GM23248 (cell line): ENCODE results near the gene TNK1. TPM values are rescaled to one million over a fixed set of nuclear protein-coding genes. Genes with fewer than 3 reads are reported as not detected.

Experiments
- DNase-seq: peaks from one replicate; pipeline ENCODE4 v3.0.0-alpha.2; 2015
- H2AFZ ChIP-seq: fragments of 200-600 bp; sonication (generic); 2 replicates; pipeline ENCODE4 v1.6.1; 2016; ENCODE audit warnings: antibody characterized with exemption
- H3F3A ChIP-seq: fragments of 200-600 bp; sonication (generic); 2 replicates; pipeline ENCODE4 v1.6.1; 2016; ENCODE audit warnings: mild to moderate bottlenecking, antibody characterized with exemption, mixed run types; ENCODE audit not compliant: insufficient read depth
- H3K27ac ChIP-seq: fragments of 200-600 bp; sonication (generic); 2 replicates; pipeline ENCODE4 v1.5.1; 2016; ENCODE audit warnings: mild to moderate bottlenecking
- H3K27me3 ChIP-seq: fragments of 200-600 bp; sonication (generic); replicated peaks from 2 replicates; pipeline ENCODE4 v1.6.1; 2016; ENCODE audit warnings: mild to moderate bottlenecking; ENCODE audit not compliant: insufficient read depth
- H3K36me3 ChIP-seq: fragments of 200-600 bp; sonication (generic); 2 replicates; pipeline ENCODE4 v1.6.1; 2016; ENCODE audit warnings: low read depth, mild to moderate bottlenecking
- H3K4me1 ChIP-seq: fragments of 200-600 bp; sonication (generic); 2 replicates; pipeline ENCODE4 v1.6.1; 2016; ENCODE audit warnings: mild to moderate bottlenecking; ENCODE audit not compliant: insufficient read depth
- H3K4me2 ChIP-seq: fragments of 200-600 bp; sonication (generic); one replicate; pipeline ENCODE4 v1.6.1; 2016; ENCODE audit warnings: mild to moderate bottlenecking; ENCODE audit not compliant: unreplicated experiment
- H3K4me3 ChIP-seq: fragments of 200-600 bp; sonication (generic); 2 replicates; pipeline ENCODE4 v1.5.1; 2016; ENCODE audit warnings: mild to moderate bottlenecking
- H3K79me2 ChIP-seq: fragments of 200-600 bp; sonication (generic); 2 replicates; pipeline ENCODE4 v1.6.1; 2016; ENCODE audit warnings: mild to moderate bottlenecking; ENCODE audit not compliant: insufficient read depth
- H3K9ac ChIP-seq: fragments of 200-600 bp; sonication (generic); 2 replicates; pipeline ENCODE4 v1.6.1; 2016; ENCODE audit warnings: mild to moderate bottlenecking
- H3K9me2 ChIP-seq: fragments of 200-600 bp; sonication (generic); 2 replicates; pipeline ENCODE4 v1.6.1; 2016; ENCODE audit warnings: mixed run types, mild to moderate bottlenecking, moderate library complexity; ENCODE audit not compliant: insufficient read depth
- H3K9me3 ChIP-seq: fragments of 200-600 bp; sonication (generic); one replicate; pipeline ENCODE4 v1.6.1; 2017; ENCODE audit warnings: low read depth
- H4K20me1 ChIP-seq: fragments of 200-600 bp; sonication (generic); 2 replicates; pipeline ENCODE4 v1.6.0; 2016; ENCODE audit not compliant: insufficient read depth
- EZH2 ChIP-seq: fragments of 200-600 bp; sonication (generic); IDR thresholded peaks from 2 replicates; pipeline ENCODE4 v1.6.1; 2018; ENCODE audit warnings: antibody characterized with exemption, mild to moderate bottlenecking; ENCODE audit not compliant: insufficient read depth, poor library complexity, severe bottlenecking
- EZH2phosphoT487 ChIP-seq: fragments of 200-600 bp; sonication (generic); IDR thresholded peaks from 2 replicates; pipeline ENCODE4 v1.6.1; 2018; ENCODE audit warnings: antibody characterized with exemption, moderate library complexity, mild to moderate bottlenecking, low read depth; ENCODE audit not compliant: insufficient read depth
- WGBS, 2 experiments: methylation state at CpG; one replicate each; pipeline ENCODE4 v1.1.6; 2015 to 2017; ENCODE audit warnings: low lambda C conversion rate in 2 of 2, low coverage in 1 of 2; ENCODE audit errors: missing lambda C conversion rate in 2 of 2; 5-methylcytosine and 5-hydroxymethylcytosine counted together
- in situ Hi-C: fragments of 300-500 bp; cut with MboI; formaldehyde crosslinking; loops from 2 replicates; pipeline ENCODE4 v1.15.0; 2020
- polyA plus RNA-seq: library from polyadenylated mRNA; unstranded; fragments of >200 nt; fragmentation: Nextera tagmentation; extraction: Ambion mirVana; gene quantifications from 2 replicates; pipeline ENCODE4 v1.2.1, GENCODE V29; 2016
- total RNA-seq: library from RNA; depleted of rRNA; stranded (reverse); fragments of >200 nt; shearing (Covaris generic); gene quantifications from 2 replicates; pipeline ENCODE4 v1.2.3, GENCODE V29; 2014

TNK1 gene
- total and polyA plus RNA-seq, 2 experiments from 2014 or later, result 0.43 to 1.2 TPM

DNA sequence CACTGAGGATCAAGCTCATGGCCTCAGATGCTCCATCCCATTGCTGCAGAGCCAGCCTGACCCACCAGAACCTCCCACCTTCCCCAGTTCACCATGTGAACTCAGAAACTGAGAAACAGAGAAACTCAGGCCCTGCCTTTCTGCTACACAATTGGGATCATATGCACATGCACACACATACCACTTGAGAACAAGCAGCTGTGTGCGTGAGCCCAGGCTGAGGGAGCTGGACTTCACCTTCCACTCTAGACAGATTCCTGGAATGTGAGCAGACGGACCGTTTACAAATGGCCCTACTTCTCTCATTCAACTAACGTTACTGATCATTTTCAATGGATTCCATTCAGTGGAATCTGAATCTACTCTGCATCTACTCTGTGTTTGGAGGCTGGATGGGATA is 42.8 kb downstream of the TNK1 start:
- no peaks in the 10 kb centered on the region for H4K20me1 ChIP-seq
- H2AFZ ChIP-seq, result no peak overlapping the region
- in situ Hi-C loops, result no loop called here
- no peaks in the 10 kb centered on the region for H3K9me3 ChIP-seq
- H3K4me3 ChIP-seq, result no peak overlapping the region
- no peaks in the 10 kb centered on the region for H3K4me1 ChIP-seq
- no peaks in the 10 kb centered on the region for H3K36me3 ChIP-seq
- H3K9me2 ChIP-seq, result no peaks in the 10 kb centered on the region
- H3K27ac ChIP-seq, result no peak overlapping the region
- DNase-seq, result no peak
- no peaks in the 10 kb centered on the region for H3F3A ChIP-seq
- H3K9ac ChIP-seq, result no peak overlapping the region
- no peaks in the 10 kb centered on the region for H3K27me3 ChIP-seq
- no peaks in the 10 kb centered on the region for H3K79me2 ChIP-seq
- TF ChIP-seq EZH2 (no peak), EZH2phosphoT487 (no peak)
- 78 to 79% methylated on average over 4 of the region's 4 CpGs for WGBS, 2 experiments
- H3K4me2 ChIP-seq, result no peak overlapping the region

DNA sequence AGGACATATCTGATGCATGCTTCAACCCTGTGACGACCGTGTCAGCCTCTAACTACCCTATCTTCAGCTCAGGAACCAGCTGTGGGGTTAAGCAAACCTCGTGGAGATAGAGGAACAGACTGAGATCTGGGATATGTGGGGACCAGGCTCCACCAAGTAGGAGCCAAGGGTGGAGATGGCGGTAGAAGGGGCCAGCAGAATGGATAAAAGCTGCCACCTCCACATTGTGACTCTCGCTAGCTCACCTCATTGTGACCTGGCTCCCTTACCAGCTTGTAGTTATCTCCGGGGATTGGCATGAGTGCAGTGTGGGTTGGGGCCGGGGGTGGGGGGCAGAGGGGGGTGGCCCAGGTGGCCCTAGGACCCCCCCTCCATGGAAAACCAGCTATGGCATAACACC is 44.4 kb downstream of the TNK1 start, which contains the start of gene SPEM2:
Gene SPEM2, plus strand, starts transcription at position 301 of the 400 bp plus-strand sequence. Its CDS starts 73 bp downstream, at position 374.
- Histone ChIP-seq H2AFZ (no peak within 1 kb of the TSS), H4K20me1 (no peaks in the 10 kb centered on the region), H3K36me3 (no peaks in the 10 kb centered on the region), H3K79me2 (no peaks in the 10 kb centered on the region), H3F3A (no peaks in the 10 kb centered on the region), H3K9ac (no peak within 1 kb of the TSS), H3K4me2 (no peak within 1 kb of the TSS), H3K9me3 (no peaks in the 10 kb centered on the region), H3K4me1 (no peaks in the 10 kb centered on the region), H3K4me3 (no peak within 1 kb of the TSS), H3K27me3 (no peaks in the 10 kb centered on the region), H3K9me2 (no peaks in the 10 kb centered on the region), H3K27ac (no peak within 1 kb of the TSS)
- TF ChIP-seq EZH2, result no peak
- no peak for TF ChIP-seq EZH2phosphoT487
- in situ Hi-C loops, result no loop called here
- DNase-seq, result no peak
- WGBS, 2 experiments, result 76 to 77% methylated on average over 7 of the region's 7 CpGs

DNA sequence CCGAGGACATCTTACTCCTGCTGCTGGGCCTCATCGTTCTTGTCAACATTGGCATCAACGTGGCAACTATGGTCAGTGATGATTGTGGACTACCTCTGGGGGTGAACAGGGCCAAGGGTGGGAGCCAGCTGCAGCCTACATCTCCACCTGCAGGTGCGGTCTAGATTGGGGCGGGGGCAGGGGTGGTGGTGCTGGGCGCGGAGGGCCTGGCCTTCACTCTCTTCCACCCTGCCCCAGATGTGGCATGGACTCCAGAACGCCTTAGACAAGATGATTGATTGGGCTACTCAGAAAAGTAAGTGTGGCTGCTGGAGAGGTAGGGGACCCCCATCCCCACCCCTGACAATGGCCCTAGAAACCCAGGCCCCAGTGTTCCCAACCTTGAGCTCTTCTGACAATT is 44.9 kb downstream of the TNK1 start:
- H3K27me3 ChIP-seq, result no peaks in the 10 kb centered on the region
- H3K4me2 ChIP-seq, result no peak overlapping the region
- H2AFZ ChIP-seq, result no peak overlapping the region
- no peak overlapping the region for H3K27ac ChIP-seq
- WGBS, 2 experiments, result 81 to 84% methylated on average over 8 of the region's 8 CpGs
- H3K9ac ChIP-seq, result no peak overlapping the region
- DNase-seq, result no peak
- no peaks in the 10 kb centered on the region for H3K36me3 ChIP-seq
- TF ChIP-seq EZH2, result no peak
- TF ChIP-seq EZH2phosphoT487, result no peak
- in situ Hi-C loops, result no loop called here
- no peaks in the 10 kb centered on the region for H4K20me1 ChIP-seq
- H3K9me2 ChIP-seq, result no peaks in the 10 kb centered on the region
- H3K79me2 ChIP-seq, result no peaks in the 10 kb centered on the region
- H3K4me1 ChIP-seq, result no peaks in the 10 kb centered on the region
- no peaks in the 10 kb centered on the region for H3K9me3 ChIP-seq
- no peak overlapping the region for H3K4me3 ChIP-seq
- H3F3A ChIP-seq, result no peaks in the 10 kb centered on the region

DNA sequence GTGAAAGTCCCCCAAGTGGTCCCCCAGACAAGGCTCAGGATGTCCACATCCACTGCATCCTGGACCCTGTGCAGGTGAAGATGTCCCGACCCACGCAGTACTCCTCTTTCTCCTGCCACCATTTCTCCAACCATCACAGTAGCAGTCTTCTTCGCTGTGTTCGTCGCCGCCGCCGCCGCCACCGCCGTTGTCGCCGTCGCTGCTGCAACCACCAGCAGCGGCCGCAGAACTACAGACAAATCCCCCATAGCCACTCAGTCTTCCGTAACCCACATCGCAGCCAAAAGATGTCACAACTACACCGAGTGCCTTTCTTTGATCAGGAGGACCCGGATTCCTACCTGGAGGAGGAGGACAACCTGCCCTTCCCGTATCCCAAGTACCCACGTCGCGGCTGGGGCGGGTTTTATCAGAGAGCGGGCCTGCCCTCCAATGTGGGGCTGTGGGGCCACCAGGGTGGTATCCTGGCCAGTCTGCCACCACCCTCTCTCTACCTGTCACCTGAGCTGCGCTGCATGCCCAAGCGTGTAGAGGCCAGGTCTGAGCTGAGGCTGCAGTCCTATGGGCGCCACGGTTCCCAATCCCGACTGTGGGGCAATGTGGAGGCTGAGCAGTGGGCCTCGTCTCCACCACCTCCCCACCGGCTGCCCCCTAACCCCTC is 45.4 kb downstream of the TNK1 start:
- Histone ChIP-seq H2AFZ (no peak overlapping the region), H3K9ac (no peak overlapping the region), H3K9me3 (no peaks in the 10 kb centered on the region), H3K4me2 (no peak overlapping the region), H3F3A (peaks cover 4% of the 10 kb centered on the region; the same call in 1 of the 2 replicates), H3K4me3 (no peak overlapping the region), H4K20me1 (no peaks in the 10 kb centered on the region), H3K27ac (no peak overlapping the region), H3K27me3 (no peaks in the 10 kb centered on the region), H3K4me1 (no peaks in the 10 kb centered on the region; the same call in 1 of the 2 replicates), H3K79me2 (no peaks in the 10 kb centered on the region), H3K9me2 (no peaks in the 10 kb centered on the region), H3K36me3 (no peaks in the 10 kb centered on the region)
- no peak for TF ChIP-seq EZH2phosphoT487
- no peak for TF ChIP-seq EZH2
- 88 to 93% methylated on average over 31 to 33 of the region's 33 CpGs for WGBS, 2 experiments
- in situ Hi-C loops, result no loop called here
- no peak for DNase-seq

DNA sequence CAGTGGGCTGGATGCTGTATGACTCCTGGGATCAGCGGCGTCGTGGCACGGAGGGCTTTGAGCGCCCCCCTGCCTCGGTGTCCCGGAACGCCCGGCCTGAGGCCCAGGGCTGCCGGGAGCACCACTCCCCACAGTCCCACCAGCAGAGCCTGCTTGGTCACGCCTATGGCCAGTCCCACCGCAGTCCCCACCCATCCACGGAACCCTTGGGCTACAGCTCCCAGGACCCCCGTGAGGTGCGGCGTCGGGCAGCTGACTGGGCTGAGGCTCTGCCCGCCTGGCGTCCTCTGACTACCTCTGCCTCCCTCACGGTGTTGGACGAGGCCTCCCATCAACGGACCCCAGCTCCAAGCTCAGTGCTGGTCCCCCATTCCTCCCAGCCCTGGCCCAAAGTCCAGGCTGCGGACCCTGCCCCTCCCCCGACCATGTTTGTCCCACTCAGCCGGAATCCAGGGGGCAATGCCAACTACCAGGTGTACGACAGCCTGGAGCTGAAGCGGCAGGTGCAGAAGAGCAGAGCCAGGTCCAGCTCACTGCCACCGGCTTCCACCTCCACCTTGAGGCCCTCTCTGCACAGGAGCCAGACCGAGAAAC is 46.1 kb downstream of the TNK1 start:
- TF ChIP-seq EZH2phosphoT487 (no peak), EZH2 (no peak)
- WGBS, 2 experiments, result 87 to 89% methylated on average over 16 to 29 of the region's 29 CpGs
- Histone ChIP-seq H3K9me3 (no peaks in the 10 kb centered on the region), H3K36me3 (no peaks in the 10 kb centered on the region), H3K27ac (no peak overlapping the region), H3K79me2 (no peaks in the 10 kb centered on the region), H3K4me2 (no peak overlapping the region), H3F3A (peaks cover 8% of the 10 kb centered on the region; the same call in 1 of the 2 replicates), H3K9me2 (no peaks in the 10 kb centered on the region), H2AFZ (no peak overlapping the region), H3K9ac (no peak overlapping the region), H3K4me3 (no peak overlapping the region), H3K4me1 (no peaks in the 10 kb centered on the region; the same call in 1 of the 2 replicates), H4K20me1 (no peaks in the 10 kb centered on the region), H3K27me3 (no peaks in the 10 kb centered on the region)
- in situ Hi-C loops, result no loop called here
- DNase-seq, result no peak
